GM21447 (cell line): ENCODE data around the gene GSG1L.

Experiments
- ATAC-seq: cut with Tn5 transposase; IDR thresholded peaks from one replicate; pipeline ENCODE4 v1.9.1; 2021; ENCODE audit not compliant: unreplicated experiment

The GSG1L gene

GRCh38 chr16:27862953-27863352 lies 200.6 kb downstream of the GSG1L start:
- ATAC-seq = no peak

GRCh38 chr16:27860091-27860490 lies 203.4 kb downstream of the GSG1L start:
- no peak for ATAC-seq

GRCh38 chr16:27859020-27859419 lies 204.5 kb downstream of the GSG1L start:
- ATAC-seq = no peak

- no peak for ATAC-seq
Measured at GRCh38 chr16:27853651-27854050, 209.9 kb downstream of the GSG1L start.

DNA sequence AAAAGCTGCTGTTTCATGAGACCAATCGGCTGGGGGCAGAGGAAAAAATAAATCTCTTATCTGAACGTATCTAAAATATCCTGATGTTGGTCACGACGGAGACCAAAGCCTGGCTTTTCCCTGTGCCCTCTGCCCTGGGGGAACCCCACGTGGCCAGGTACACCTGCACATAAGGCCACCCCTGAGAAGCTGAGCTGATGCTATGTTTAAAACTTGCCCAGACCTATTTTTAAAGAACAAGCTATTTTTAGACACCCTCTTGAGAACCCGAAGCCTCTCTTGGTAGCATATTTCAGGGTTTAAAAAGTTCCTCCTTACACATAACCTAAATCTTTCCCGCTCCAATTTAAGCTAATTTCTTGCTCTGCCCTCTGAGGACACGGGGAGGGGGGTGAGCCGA lies 210.4 kb downstream of the GSG1L start:
- no peak for ATAC-seq

GRCh38 chr16:27852681-27853080 lies 210.8 kb downstream of the GSG1L start:
- no peak for ATAC-seq

DNA sequence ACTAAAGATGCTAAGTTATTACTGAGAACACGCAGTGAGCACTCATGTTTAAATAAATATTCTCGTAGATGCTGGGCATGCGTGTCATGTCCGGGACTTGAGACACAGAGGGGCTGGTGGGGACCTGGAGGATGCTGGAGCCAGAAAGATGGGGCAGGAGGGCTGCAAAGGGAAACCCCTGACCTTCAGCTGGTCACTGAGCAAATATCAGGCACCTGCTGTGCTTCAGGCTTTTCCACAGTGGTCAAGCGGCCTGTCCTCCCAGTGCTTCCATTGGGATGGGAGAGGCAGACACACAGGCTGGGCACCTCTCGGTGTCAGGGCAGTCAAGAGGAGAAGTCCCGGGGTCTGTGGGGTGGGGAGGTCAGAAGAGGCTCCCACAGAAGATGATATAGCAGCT lies 211.4 kb downstream of the GSG1L start:
- no peak for ATAC-seq

DNA sequence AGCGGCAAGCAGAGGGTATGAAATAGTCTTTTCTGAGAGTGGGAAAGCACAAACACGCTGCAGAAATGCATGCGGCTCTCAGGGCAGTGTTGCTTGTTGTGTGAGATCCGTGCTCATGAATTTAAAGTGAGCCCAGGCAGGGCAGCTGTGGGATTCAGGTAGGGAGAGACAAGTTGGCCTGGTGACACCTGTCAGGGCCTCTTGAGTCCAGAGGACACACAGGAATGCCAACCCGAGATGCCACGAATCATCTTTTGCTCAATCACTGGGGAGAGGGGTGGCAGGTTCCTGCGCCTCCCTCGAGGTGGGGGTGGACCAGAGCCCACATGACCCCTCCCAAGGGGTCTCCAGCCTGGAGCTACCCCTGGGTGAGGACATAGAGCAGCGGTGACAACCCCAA lies 211.9 kb downstream of the GSG1L start:
- ATAC-seq = no peak

DNA sequence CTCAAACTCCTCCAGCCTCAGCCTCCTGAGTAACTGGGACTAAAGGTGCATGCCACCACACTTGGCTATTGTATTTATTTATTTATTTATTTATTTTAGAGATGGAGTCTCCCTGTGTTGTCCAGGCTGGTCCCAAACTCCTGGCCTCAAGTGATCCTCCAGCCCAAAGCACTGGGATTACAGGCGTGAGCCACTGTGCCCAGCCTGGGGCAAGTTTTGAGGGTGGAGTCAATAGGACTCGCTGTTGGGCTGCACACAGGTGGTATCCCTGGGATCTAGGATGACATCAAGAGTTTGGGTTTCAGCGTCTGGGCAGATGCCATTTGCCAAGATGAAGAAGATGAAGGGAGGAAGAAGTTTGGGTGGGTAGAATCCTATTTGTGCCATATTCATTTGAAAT lies 213.9 kb downstream of the GSG1L start:
- no peak for ATAC-seq

- ATAC-seq = no peak
Measured at GRCh38 chr16:27847030-27847550, 216.4 kb downstream of the GSG1L start.

GRCh38 chr16:27844826-27845225 lies 218.7 kb downstream of the GSG1L start:
- no peak for ATAC-seq

DNA sequence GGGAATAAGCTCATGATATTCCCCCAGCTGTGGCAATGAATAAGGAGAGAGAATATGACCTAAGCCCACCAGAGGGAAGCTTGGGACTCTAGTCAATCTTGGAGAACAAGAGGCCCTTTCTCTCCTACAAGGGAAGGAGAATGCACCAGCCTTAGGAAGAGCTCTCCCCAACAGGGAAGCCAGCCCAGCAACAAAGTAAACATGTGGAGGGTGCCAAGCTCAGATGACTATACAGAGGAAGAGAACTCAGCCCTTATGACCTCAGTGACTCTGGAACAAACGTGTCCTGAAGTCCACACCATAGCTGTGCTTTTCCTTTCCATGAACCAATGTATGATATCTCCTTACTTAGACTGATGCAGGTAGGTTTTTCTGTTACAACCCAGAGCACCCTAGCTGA lies 219.7 kb downstream of the GSG1L start:
- no peak for ATAC-seq

DNA sequence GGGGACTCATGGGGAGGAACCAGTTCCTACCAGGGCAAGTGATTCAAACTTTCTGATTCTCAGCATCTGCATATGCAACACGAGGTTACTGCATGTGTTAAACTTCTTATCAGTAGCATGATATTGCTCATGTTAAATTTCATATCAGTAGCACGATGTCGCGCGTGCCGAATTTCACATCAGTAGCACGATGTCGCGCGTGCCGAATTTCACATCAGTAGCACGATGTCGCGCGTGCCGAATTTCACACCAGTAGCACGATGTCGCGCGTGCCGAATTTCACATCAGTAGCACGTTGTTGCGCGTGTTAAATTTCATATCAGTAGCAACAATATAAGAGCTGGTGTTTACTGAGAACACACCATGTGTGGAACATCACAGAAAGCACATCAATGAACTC lies 221.6 kb downstream of the GSG1L start:
- ATAC-seq = no peak

DNA sequence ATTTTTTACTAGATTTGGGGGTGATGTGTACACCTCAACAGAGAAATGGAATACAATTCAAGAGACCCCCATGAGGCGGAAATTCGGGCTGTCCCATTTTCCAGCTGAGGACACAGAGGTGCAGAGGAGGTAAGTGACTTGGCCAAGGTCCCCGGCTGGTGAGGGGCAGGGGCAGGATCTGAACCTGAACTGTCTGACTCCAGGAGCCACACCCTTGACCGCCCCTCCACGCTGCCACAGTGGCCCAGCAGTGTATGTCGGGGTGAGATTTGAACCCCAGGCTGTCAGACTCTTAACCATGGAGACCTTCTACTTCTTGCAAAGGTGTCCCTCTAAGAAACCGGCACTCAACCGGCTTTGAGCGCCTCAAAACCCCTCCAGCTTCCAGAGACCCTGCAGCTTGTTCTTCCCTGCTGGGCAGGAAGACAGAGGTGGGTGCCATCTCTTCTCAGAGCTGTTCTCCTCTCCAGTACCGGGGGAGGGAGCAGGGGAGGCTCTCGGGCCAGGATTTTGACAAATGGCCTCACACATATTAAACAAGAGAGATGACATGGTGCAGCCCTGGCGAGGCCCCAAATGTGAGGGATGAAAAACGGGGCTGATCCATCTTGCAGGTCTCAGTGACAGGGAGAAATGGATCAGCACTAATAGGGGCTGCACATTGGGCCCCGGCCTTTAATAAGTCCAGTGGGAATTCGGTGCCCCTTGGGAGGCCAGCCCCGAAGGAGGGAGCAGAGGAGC lies 222.3 kb downstream of the GSG1L start:
- no peak for ATAC-seq

DNA sequence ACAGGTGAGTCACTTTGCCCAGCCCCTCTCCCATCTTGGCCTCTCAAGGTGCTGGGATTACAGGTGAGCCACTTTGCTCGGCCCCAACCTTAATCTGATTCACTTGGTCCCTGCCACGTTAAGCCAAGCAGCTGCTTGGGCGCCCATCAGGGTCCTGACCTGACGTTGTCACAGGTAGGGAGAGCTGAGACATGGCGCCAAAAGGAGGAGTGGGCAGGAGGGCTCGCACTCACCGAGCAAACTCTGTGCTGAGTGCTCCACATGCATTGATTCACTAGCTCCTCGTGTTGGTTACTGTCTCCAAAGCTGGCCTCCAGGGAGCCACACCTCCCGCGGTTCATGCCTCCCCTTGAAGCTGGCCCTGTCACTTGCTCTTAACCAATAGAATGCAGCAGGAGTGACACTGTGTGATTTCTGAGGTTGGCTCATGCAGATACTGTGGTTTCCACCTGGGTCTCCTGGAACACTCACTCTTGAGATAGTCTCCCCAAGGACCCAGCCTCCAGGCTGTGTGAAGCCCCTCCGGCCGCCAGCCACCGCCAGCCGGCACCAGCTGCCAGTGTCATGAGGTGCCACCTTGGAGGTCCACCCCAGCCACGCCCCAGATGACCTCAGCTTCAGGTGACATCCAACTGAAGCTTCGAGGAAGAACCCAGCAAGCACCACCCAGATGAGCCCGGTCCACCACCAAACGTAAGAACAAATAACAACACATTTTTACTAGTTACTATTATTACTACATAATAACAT lies 223.0 kb downstream of the GSG1L start:
- no peak for ATAC-seq

DNA sequence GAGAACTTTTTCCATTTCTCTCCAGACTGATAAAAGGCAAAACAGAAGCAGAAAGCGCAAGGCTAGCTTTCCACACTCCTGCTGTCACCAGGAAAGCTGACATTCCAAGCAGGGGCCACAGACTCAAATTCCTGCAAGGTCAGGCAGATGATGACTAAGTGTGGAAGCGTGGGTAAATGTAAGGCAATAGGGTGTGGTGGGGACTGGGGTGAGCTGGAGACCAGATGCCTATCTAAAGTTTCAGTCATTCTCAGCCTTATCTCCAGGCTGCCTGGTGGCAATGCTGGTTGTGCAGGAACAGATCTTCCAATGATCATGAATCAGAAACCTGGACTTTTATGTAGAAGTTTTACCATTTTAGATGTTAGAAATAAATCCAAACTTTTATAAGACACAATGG lies 224.1 kb downstream of the GSG1L start:
- ATAC-seq = no peak

GRCh38 chr16:27838536-27839175 lies 224.9 kb downstream of the GSG1L start:
- no peak for ATAC-seq

DNA sequence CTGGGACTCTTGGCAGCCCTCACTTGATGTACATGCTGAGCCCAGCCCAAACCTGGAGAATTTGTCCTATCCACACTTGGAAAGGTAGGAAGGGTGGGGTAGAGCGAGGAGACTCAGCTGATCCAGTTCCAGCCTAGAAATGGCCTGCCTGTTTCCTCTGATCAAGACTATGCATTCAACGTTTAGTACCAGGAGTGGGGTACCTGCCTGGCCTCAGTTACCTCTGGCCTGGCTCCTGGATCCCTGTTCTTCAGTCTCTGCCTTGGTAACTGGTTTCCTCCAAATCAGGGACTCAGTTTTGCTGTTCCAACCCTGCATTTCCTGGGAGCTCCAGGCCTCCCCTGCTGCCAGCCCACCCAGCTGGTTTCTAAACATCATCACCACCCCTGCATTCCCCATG lies 233.5 kb downstream of the GSG1L start:
- no peak for ATAC-seq

DNA sequence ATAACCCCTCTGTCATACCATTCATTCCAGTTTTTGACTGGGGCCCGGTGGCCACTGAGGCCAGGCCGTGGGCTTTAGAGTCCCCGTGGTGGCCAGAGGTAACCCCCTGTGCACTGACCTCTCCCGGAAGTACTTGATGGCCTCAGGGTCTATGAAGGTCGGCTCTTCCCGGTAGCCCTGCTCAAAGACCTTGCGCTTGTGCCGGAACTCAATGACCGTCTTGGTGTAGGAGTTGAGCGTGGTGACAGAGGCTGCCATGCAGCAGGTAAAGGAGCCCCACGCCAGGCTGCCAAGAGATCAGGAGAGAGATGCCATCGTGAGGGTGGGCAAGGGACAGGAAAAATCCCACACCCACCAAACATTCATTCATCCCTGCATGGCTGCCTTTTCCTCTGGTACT lies 234.8 kb downstream of the GSG1L start:
- no peak for ATAC-seq

GRCh38 chr16:27827765-27828164 lies 235.7 kb downstream of the GSG1L start:
- ATAC-seq = no peak

GRCh38 chr16:27826893-27827289 lies 236.6 kb downstream of the GSG1L start:
- ATAC-seq = no peak
